NCI-H524 treated with DMSO at 0.1 percent for 48 hours (cell line): ENCODE results near the gene CHST15.
"Not testable (repeated sequence)": the region's sequence is repeated elsewhere in the genome, so short reads cannot be mapped to it uniquely, and the experiment has no call there.

Experiments used
- DNase-seq: peaks from one replicate; lab custom pipeline; 2025; lab: John Stamatoyannopoulos, UW

The CHST15 gene

DNA sequence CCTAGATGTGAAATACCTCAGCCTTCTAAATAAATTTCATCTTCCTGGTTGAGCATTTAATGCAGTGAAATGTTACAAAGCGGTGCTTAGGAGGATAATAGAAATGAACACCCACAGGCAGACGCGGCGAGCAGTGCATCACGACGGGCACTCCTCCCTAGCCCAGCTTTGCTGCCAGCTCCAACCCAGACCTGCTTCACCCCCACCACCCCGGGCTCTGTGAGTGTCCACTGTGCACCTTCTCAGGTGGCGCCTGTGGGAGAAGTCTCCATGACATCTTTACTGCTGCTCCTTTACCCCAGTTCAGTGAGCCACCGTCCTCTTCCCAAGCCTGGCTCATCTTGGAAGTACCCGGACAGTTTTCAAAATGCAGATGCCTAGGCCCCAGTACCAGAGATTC, 5.2 kb upstream of the CHST15 start:
- no peak for DNase-seq

- DNase-seq: no peak
These were observed 4.5 kb upstream of the CHST15 start for GRCh38 chr10:124097883-124098282.

GRCh38 chr10:124096494-124096893, 3.1 kb upstream of the CHST15 start:
- DNase-seq: no peak

- not testable (repeated sequence) for DNase-seq
These were observed 2.4 kb upstream of the CHST15 start for GRCh38 chr10:124095801-124096200.

DNA sequence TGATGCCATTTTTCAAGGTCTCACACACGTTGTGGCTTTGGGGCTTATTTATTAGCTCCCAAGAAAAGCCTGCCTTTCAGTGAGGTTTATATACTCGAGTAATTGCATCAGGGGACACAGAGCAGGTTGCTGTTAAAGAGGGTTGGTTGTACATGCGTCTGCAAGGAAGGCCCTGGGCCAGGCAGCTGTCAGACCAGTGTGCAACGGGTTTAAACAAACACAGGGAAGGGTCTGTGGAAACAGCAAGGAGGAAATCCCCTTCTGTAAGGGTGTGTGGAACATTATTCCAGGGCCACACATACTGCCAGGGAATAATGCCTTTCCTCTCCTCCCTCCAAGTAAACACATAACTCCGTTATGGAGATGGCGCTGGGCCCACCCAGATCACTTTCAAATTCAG, 1.7 kb upstream of the CHST15 start:
- no peak for DNase-seq

DNA sequence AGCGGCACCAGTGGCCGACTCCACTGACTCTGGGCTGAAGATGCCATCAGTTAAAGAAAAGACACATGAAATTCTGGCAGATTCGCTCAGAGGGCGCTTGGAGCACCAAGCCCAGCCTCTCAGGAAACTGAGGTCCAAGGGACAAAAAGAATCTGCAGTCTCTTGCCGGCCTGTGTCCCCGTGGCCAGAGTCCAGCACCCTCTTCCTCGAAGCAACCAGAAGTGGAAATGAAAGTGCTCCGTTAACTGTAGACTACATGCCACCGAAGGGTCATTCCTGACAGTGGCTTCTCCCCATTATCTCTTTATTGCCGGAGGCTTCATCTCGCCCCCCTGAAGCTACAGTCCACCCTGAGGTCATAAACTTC, 1.0 kb upstream of the CHST15 start:
- no peak for DNase-seq

DNA sequence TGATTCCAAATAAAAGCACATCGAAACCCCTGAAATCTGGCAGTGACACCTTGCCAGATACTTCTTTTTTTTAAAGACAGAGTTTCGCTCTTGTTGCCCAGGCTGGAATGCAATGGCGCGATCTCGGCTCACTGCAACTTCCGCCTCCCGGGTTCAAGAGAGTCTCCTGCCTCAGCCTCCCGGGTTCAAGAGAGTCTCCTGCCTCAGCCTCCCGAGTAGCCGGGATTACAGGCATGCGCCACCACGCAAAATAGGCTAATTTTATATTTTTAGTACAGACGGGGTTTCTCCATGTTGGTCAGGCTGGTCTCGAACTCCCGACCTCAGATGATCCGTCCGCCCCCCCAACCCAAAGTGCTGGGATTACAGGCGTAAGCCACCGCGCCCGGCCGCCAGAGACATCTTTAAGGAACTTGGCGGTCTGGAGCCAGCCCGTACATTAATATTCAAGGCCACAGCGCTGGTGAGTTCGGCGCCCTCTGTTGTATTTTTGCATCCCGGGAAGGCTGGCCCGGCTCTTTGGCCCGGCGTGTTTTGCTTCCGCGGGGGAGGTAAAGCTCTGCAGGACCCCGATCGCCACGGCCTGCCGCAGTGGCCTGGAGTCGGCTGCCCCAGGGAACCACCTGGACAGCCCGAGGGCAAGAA, 498 bp upstream of the CHST15 start:
- DNase-seq: not testable (repeated sequence)

DNA sequence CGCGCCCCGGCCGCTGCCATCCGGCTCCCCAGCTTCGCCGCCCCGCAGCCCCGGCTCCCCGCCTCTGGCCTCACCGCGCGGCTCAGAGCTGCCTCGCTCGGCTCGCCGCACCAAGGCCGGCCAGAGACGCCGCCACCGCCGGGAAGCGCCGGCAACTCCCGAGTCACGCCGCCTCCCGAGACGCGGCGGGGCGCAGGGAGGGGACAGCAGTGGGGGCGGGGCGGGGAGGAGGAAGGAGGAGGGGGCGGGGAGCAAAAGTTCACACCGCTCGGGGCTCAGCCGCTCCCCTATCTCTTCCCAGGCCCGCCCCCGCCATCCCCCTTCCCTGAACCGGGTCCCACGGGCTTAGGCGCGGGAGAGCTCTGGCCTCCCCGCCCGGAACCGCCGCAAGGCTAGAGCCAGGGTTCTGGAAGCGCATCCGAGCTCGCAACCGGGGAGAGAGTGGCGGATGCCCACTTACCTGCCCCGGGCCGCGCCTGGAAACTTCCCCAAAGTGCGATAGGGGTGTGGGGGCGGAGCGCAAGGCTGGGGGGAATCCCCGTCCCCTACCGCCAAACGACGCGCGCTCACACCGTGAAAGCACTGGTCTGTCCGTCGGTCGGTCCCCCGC, 1.0 kb downstream of the CHST15 start:
- DNase-seq: no peak

- no peak for DNase-seq
These were observed 1.6 kb downstream of the CHST15 start for GRCh38 chr10:124091646-124092249.

DNA sequence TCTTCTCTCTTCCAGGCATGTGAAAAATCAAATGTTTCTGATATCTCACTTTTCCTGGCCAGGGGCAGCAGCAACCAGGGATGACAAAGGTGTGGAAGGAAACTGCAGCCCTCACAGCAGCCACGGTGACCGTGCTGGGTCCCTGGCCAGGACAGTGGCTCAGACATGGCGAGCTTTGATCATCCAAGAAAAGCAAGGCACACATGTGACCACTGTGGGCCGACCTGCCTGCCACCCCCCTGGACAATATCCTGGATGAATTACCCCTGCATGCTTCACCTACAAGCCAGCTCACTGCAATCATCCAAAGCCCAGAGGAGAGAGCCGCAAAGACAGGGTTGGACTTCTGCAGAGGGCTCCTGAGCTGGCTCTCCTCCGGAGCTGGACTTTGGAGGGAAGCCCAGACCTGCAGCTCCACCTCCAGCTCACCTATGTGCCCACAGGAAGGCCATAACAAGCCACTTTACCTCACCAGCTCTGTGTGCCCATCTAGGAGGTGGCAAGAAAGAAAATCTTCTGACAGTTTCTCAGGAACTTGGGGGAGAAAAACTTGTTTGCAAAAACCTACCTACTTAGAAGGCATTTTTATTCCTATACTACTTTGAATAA, 2.7 kb downstream of the CHST15 start:
- no peak for DNase-seq

DNA sequence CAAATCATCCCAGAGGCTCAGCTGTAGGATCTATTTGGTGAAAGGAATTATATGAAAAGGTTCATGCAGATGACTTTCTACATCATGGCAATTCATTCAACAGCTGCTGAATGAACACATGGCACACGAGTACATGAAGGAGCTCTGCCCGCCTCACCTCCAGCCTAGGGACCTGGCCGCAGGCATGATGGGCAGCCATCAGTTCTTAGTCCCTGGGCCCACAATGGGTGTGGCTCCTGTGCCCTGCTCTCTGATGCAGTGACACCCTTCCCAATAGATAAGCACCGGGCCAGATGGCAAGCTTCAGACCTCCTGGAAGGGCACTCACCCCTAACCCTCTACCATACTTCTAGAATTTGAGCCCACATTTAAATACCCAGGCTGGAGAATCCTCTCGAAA, 3.5 kb downstream of the CHST15 start:
- no peak for DNase-seq

DNA sequence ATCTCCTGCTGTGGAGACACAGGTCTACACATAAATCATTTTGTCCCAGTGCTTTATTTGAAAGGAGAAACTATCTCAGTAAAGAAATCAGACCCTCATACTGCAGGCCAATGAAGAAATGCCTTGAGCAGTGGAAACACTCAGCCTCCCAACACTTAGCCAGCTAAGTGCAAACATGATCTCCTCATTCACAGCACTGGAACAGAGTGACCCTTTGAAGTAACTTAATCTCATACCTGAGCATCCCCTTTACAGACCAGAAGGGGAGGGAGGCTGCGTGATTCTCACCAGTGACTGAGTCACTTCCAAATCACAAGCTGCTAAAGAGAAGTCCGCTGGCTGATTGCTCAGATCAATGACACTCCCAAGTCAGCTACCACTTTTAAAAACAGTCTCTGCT, 4.5 kb downstream of the CHST15 start:
- no peak for DNase-seq

DNA sequence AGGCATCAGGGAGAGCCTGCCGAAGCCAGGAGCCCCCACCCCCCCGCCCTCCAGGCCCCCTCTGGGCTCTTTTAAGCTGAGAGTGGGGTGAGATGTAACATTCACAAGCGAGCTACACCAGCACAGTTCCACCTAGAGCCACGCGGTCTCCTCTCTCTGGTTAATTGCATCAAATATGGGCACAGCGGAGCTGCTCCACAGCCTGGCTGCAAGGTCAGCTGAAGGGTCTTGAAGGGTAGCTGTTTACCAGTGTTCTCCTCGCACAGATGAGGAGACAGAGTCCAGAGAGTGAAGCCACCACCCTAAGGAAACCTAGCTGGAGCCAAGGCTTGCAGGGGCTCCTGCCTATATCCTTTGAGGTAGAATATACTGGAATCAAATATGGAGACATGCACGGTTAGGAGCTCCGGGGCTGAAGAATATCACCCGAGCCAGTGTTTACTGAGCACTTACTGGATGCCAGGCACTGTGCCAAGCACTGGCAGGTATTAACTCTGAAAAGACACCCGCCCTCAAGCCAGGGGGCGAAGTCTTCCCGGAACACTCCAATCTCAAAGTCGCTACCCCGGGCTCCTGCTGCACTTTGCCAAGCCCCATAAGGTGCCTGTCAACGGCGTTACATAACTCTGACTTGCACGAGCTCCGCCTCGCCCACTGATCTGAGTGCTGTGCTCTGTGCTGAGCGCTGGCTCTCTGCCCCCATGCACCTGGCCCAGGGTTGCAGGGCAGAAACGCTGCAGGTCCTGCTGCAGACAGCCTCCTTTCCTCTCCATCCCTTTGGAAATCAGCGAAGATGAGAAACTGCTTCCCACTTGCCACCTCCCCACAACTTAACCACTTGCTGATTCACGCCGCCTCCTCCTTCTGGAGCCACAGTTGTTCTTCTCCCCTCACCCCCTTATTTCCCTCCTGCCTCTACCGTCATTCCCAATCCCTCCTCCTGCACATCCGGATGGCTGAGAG, 5.4 kb downstream of the CHST15 start:
- no peak for DNase-seq

DNA sequence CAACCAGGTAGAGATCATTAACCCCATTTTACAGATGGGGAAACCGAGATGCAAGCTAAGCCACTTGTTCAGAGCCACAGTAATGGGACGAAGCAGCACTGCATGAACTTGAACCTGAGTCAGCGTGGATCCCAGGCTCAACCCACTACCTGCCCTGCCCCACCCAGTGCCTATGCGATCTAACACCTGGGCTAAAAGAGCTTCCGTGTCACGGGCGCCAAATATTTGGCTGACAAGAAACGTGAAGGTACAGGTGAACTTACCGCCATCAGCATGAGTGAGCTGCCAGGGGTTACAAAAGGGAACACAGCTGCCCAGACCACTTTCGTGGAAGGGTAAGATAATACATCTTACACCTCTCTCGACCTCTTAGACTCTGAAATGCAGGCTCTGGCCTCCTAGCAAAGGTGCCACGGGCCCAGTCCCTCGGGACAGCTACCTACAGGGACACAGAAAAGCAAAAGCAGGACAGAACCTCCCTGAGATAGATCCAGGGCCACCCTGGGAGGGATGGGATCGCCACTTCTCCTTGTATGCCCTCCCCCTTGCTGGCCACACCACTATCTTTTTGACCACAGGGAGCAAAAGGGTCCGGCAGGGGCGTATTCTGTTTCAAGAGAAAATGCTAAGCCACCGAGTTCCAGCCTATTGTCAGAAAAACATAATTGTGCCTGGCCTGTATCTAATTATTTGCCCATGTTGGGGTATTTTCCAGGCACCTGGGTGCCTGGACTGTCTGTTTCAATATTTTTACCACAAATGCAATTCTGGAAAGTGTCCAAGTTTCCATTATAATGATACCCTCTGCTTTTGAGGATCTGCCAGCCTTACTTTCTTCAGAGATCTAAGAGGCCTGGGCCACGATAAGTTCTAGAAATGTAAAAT, 6.4 kb downstream of the CHST15 start:
- DNase-seq: no peak

GRCh38 chr10:124086097-124086710, 7.2 kb downstream of the CHST15 start:
- no peak for DNase-seq

DNA sequence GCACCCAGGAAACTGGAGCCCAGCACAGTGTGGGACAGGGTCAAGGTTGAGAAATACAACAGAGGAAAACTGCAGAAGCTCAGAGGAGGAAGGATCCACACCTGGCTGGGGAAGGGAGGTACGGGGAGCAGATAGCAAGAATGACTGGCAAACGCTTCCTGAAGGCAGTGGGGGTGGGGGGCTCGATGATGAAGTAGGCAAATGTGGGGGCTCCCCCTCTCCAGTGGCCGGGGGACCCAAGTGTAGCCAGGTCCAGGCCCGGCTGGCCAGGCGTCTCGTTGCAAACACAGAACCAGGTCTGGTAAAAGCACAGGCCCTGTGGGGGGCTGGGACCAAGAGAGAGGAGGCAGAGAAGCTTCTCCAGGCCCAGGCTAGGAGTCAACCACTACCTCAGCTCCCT, 7.7 kb downstream of the CHST15 start:
- no peak for DNase-seq

DNA sequence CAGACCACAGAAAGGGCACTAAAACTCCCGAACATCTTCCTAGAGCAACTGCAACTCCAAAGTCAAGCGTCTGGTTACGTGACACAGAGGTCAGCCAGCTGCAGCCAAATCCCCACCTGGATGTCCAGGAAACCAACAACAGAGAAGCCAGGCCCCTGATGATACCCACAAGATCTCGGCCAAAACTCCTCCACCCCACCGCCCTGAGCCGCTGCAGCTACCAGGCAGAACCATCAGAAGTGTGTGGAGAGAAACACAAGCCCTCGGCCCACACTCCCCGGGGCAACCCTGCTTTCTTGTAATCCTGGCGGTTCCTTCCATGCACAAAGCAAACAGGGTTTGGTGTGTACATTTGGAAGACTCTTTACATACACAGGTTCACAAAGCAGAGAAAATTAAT, 8.7 kb downstream of the CHST15 start:
- no peak for DNase-seq

- DNase-seq: no peak
These were observed 9.5 kb downstream of the CHST15 start for GRCh38 chr10:124083740-124084397.

- DNase-seq: no peak
These were observed 10.2 kb downstream of the CHST15 start for GRCh38 chr10:124083047-124083739.

DNA sequence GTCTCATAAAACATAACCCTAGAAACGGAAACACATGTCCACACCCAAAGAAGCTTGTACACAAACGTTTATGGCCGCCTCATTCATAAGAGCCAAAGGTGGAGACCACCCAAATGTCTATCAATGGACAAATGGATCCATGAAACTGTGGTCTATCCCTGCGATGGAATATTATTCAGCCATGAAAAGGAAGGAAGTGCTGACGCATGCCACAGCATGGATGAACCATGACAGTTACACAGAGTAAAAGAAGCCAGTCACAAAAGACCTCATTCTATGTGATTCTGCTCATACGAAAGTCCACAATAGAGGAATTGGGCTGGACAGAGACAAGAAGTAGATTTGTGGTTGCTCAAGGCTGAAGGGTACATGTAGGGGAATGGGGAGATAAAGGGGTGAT, 10.8 kb downstream of the CHST15 start:
- DNase-seq: no peak
